EH (cell line): ENCODE measurements around the gene ACACA.
A peak's percentile ranks its signal among the peaks of the same experiment; 100 is the strongest.
"Not testable (repeated sequence)": the region's sequence is repeated elsewhere in the genome, so short reads cannot be mapped to it uniquely, and the experiment has no call there.

ENCODE experiments used
- DNase-seq: peaks from one replicate; pipeline ENCODE4 v3.0.0-alpha.2; 2015; ENCODE audit warnings: low read depth

ACACA gene

DNA sequence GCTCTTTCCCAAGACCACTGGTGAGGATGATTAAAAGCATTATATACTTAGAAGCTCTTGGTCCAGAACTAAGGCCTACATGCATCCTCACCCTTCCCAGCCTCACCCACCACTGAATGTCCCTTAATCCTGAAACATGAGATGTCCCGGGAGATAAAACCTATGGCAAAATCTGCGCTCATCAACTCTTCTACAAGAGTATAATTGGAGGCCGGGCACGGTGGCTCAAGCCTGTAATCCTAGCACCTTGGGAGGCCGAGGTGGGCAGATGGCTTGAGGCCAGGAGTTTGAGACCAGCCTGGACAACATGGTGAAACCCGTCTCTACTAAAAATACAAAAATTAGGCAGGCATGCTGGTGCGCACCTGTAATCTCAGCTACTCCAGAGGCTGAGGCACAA is 13.3 kb downstream of the ACACA start:
- DNase-seq, result no peak

DNA sequence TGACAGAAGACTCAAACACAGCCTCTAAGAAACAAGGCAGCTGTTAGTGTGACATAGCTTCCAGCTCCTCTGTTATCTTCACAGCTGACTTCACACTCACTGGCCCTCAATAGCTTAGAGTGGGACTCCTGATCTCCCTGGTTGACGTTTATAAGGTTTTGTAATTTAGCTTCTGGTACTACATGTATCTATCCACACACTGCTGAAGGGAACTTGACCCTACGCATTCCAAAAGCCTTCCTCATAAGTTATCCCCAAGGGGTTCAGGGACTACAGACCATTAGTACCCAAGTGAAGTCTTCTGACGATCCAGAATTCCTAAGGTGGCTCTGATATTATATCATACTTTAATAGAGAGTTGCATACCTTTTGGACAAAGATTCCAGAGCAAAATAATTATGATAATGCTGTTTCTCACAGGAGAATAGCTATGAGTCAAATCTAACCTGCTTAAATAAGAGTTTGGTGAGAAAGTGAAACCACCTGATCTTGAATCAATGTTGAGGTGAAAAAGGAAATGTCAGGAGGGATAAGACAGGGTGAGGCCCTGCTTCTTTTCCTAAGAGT is 14.5 kb downstream of the ACACA start:
- peak; percentile 87 for DNase-seq

- peak; percentile 28 for DNase-seq
Measured at GRCh38 chr17:37391146-37391545, 15.5 kb downstream of the ACACA start.

DNA sequence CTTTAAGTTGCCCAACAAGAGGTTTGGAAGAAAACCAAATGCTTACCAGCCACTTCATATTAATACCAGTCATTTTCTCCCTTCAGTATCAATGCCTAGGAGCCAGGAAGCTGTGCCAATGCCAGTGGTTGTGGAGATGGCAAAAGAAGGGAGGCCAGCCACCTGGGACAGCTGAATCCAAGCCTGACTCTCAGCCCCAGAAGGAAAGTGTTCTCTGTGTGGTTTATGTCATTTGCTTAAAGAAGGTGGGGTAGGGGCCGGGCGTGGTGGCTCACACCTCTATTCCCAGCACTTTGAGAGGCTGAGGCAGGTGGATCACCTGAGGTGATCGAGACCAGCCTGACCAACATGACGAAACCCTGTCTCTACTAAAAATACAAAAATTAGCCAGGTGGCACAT is 17.5 kb downstream of the ACACA start:
- no peak for DNase-seq

GRCh38 chr17:37388266-37388665 is 18.4 kb downstream of the ACACA start:
- DNase-seq, result peak; percentile 52

GRCh38 chr17:37386462-37386861 is 20.2 kb downstream of the ACACA start:
- no peak for DNase-seq

- DNase-seq, result no peak
Measured at GRCh38 chr17:37385474-37385990, 21.1 kb downstream of the ACACA start.

- no peak for DNase-seq
Measured at GRCh38 chr17:37384560-37385149, 22.0 kb downstream of the ACACA start.

DNA sequence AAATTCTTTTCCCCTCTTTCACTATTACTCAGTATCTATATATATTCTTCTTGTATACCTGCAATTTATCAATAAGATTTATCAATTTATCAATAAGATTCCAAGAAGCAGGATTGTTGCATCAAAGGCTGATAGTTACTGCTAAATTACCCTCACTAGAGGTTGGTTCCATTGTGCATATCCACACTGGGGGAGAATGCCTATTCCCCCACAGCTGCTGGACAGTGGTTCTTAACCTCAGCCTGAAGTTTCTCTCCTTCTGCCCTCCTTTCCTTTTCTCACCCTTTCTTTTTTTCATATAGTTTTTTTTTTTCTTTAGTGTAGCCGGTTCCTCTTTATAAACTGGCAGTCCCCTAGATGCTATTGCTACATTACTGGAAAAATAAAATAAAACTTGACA is 24.6 kb downstream of the ACACA start:
- DNase-seq, result no peak

- DNase-seq, result no peak
Measured at GRCh38 chr17:37375706-37376105, 30.9 kb downstream of the ACACA start, which contains the start of gene C17orf78. Gene C17orf78, plus strand, starts transcription at chr17:37375985. Its CDS starts 108 bp downstream, at chr17:37376093.

DNA sequence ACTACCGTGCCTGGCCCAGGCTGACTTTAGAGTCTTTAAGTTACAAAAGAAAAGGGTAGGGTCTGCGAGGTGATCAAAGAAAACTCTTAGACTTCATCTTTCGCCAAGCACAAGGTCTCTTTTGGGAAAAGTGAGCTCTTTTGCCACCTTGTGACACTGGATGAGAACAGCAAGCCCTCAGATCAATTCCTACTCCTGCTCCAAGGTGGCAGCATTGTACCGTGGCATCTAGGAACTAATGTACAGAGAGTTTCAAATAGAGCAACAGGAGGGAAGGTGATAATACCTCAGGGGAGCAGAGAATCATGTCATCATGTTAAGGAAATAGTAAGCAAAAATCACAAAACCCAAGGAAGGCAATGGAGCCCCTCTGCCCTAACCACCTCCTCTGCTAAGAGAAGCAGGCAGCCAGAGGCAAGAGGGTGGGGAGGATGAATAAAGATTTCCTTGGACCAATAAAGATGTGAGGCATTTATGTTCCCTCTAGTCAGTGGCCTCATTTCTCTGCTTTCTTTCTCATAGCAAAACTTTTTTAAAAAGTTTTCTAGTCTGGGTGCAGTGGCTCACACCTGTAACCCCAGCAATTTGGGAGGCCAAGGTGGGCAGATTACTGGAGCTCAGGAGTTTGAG is 33.0 kb downstream of the ACACA start:
- peak; percentile 83 for DNase-seq

- DNase-seq, result peak; percentile 22
Measured at GRCh38 chr17:37368577-37368976, 38.1 kb downstream of the ACACA start.

- DNase-seq, result no peak
Measured at GRCh38 chr17:37365589-37365988, 41.0 kb downstream of the ACACA start.

DNA sequence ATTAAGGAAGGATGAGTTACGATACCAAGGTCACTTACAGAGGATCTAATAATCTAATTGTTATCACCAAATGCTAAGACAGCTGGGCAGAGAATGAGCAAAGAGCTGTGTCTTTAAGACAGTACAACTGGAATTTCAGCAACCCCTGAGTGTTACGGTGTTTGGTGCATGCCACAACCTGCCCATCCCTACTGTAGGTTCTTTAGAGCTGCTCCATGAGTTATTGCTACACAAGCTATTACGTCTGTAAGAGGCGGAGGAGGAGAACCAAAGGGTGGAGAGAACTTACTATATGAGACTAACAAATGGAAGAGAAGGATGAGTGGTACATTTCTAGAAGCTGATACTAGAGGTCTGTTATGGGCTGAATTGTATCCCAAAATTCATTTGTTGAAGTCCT is 45.1 kb downstream of the ACACA start:
- no peak for DNase-seq

DNA sequence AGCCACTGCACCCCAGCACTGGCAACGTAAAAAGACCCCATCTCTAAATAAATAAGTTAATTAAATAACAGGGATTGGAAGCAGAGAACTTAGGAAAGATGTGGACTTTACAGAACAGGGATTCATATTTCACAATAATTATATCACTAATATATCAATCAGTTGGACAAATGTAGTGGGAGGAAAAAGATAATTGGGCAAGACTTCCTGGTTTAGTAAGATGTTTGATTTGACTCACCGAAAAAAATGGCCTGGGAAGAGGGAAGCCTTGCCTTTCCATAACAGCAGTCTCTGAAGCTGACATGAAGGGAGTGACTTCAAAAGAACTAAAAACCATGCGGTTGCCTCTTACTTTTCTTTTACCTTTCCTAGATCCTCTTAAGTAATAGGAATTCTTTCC is 46.0 kb downstream of the ACACA start:
- no peak for DNase-seq

GRCh38 chr17:37359682-37360188 is 46.9 kb downstream of the ACACA start:
- peak; percentile 39 for DNase-seq

GRCh38 chr17:37358830-37359681 is 47.6 kb downstream of the ACACA start:
- peak; percentile 96 for DNase-seq

- DNase-seq, result peak; percentile 55
Measured at GRCh38 chr17:37358098-37358829, 48.4 kb downstream of the ACACA start.

- DNase-seq, result not testable (repeated sequence)
Measured at GRCh38 chr17:37356796-37357569, 49.7 kb downstream of the ACACA start.

GRCh38 chr17:37346863-37347402 is 59.7 kb downstream of the ACACA start:
- DNase-seq, result not testable (repeated sequence)
